IMR-90 (cell line): ENCODE data around the gene NPDC1. TPM values are rescaled to one million over a fixed set of nuclear protein-coding genes. Genes with fewer than 3 reads are reported as not detected.

Source experiments
- ATAC-seq: fragments of 200-7000 bp; cut with Tn5 transposase; 2 replicates; pipeline ENCODE4 v1.9.1; 2020; ENCODE audit warnings: low read depth, mild to moderate bottlenecking, moderate library complexity
- BruUV-seq: library from RNA; stranded (reverse); fragments of 400-500 nt; replicated peaks from 2 replicates; lab custom pipeline; 2021; lab: Mats Ljungman, UMichigan
- CTCF ChIA-PET: fragments of 300-600 bp; formaldehyde crosslinking; extraction: SDS; loops from one replicate; lab custom pipeline; 2021; ENCODE audit warnings: antibody characterized with exemption; lab: Yijun Ruan, JAX
- POLR2A ChIA-PET: fragments of 300-600 bp; sonication (Branson Sonifier 250); formaldehyde crosslinking; loops from one replicate; lab custom pipeline; 2022; ENCODE audit warnings: antibody characterized with exemption; ENCODE audit not compliant: unreplicated experiment; lab: Charles Lee
- DNase-seq: peaks from one replicate; pipeline ENCODE4 v3.0.0; 2013
- H2AFZ ChIP-seq: replicated peaks from 2 replicates; pipeline ENCODE3; 2013; ENCODE audit warnings: low read length, mild to moderate bottlenecking; ENCODE audit not compliant: poor library complexity
- H2AK5ac ChIP-seq: 2 replicates; pipeline ENCODE4 v1.6.1; 2013; ENCODE audit warnings: low read depth, low read length, inconsistent platforms
- H2AK9ac ChIP-seq: replicated peaks from 2 replicates; pipeline ENCODE3; 2013; ENCODE audit warnings: mild to moderate bottlenecking, low read depth, low read length, moderate library complexity; ENCODE audit not compliant: poor library complexity
- H2BK120ac ChIP-seq: 2 replicates; pipeline ENCODE4 v1.6.1; 2013; ENCODE audit warnings: low read depth, low read length, inconsistent platforms
- H2BK15ac ChIP-seq: 3 replicates; pipeline ENCODE4 v1.6.1; 2013; ENCODE audit warnings: low read depth, low read length, inconsistent platforms
- H2BK20ac ChIP-seq: 2 replicates; pipeline ENCODE4 v1.6.1; 2013; ENCODE audit warnings: low read depth, mild to moderate bottlenecking, inconsistent platforms, low read length, moderate library complexity
- H2BK5ac ChIP-seq: 2 replicates; pipeline ENCODE4 v1.6.1; 2013; ENCODE audit warnings: mild to moderate bottlenecking, low read depth, low read length, inconsistent platforms; ENCODE audit not compliant: poor library complexity, severe bottlenecking
- H3K14ac ChIP-seq: replicated peaks from 2 replicates; pipeline ENCODE4 v1.6.1; 2013; ENCODE audit warnings: low read depth, low read length, inconsistent platforms
- H3K18ac ChIP-seq: 2 replicates; pipeline ENCODE4 v1.6.1; 2013; ENCODE audit warnings: low read depth, low read length, control low read depth
- H3K23ac ChIP-seq: 2 replicates; pipeline ENCODE4 v1.6.1; 2013; ENCODE audit warnings: low read depth, low read length, inconsistent platforms
- H3K27ac ChIP-seq: 2 replicates; pipeline ENCODE4 v1.5.1; 2013; ENCODE audit warnings: mild to moderate bottlenecking, control low read depth, low read length; ENCODE audit not compliant: insufficient read depth
- H3K27me3 ChIP-seq: 2 replicates; pipeline ENCODE4 v1.6.1; 2013; ENCODE audit warnings: low read length; ENCODE audit not compliant: control insufficient read depth, insufficient read depth
- H3K36me3 ChIP-seq: 2 replicates; pipeline ENCODE4 v1.6.1; 2013; ENCODE audit warnings: low read length, mixed read lengths; ENCODE audit not compliant: control insufficient read depth, insufficient read depth
- H3K4ac ChIP-seq: 2 replicates; pipeline ENCODE4 v1.6.1; 2013; ENCODE audit warnings: low read depth, low read length, inconsistent platforms
- H3K4me1 ChIP-seq: 2 replicates; pipeline ENCODE4 v1.6.1; 2013; ENCODE audit warnings: low read length, mixed read lengths; ENCODE audit not compliant: control insufficient read depth, insufficient read depth
- H3K4me2 ChIP-seq: 2 replicates; pipeline ENCODE4 v1.6.1; 2013; ENCODE audit warnings: low read depth, mild to moderate bottlenecking, control low read depth, low read length, moderate library complexity
- H3K4me3 ChIP-seq: 2 replicates; pipeline ENCODE4 v1.5.1; 2013; ENCODE audit warnings: low read depth, mild to moderate bottlenecking, control low read depth, low read length, moderate library complexity; ENCODE audit not compliant: insufficient read depth
- H3K56ac ChIP-seq: 2 replicates; pipeline ENCODE4 v1.6.1; 2013; ENCODE audit warnings: low read length, inconsistent platforms; ENCODE audit not compliant: insufficient read depth; ENCODE audit errors: extremely low read depth
- H3K79me1 ChIP-seq, 2 experiments: 2 replicates each; pipeline ENCODE4 v1.6.1; 2013; ENCODE audit warnings: low read length in 2 of 2, inconsistent platforms in 1 of 2, low read depth in 1 of 2
- H3K9ac ChIP-seq: 2 replicates; pipeline ENCODE4 v1.6.1; 2013; ENCODE audit warnings: low read depth, low read length, control low read depth
- H3K9me1 ChIP-seq: 2 replicates; pipeline ENCODE4 v1.6.1; 2013; ENCODE audit warnings: low read length, inconsistent platforms; ENCODE audit not compliant: insufficient read depth
- H3K9me3 ChIP-seq: 2 replicates; pipeline ENCODE4 v1.6.1; 2013; ENCODE audit warnings: low read length; ENCODE audit not compliant: control insufficient read depth, insufficient read depth
- H4K20me1 ChIP-seq: 2 replicates; pipeline ENCODE4 v1.6.1; 2013; ENCODE audit warnings: low read length, inconsistent platforms; ENCODE audit not compliant: insufficient read depth
- H4K5ac ChIP-seq: 2 replicates; pipeline ENCODE4 v1.6.1; 2013; ENCODE audit warnings: mild to moderate bottlenecking, low read depth, low read length, control low read depth
- H4K8ac ChIP-seq, 2 experiments: 2 replicates each; pipeline ENCODE4 v1.6.1; 2013; ENCODE audit warnings: low read depth in 2 of 2, low read length in 2 of 2, control low read depth in 1 of 2, inconsistent platforms in 1 of 2
- H4K91ac ChIP-seq: 2 replicates; pipeline ENCODE4 v1.6.1; 2013; ENCODE audit warnings: low read depth, low read length, inconsistent platforms; ENCODE audit not compliant: insufficient read depth
- BHLHE40 ChIP-seq: fragments of 150-350 bp; IDR thresholded peaks from 2 replicates; pipeline ENCODE4 v1.6.1; 2016; ENCODE audit warnings: mild to moderate bottlenecking, low read depth, low read length
- CEBPB ChIP-seq: IDR thresholded peaks from 2 replicates; pipeline ENCODE4 v1.6.1; 2012; ENCODE audit warnings: low read depth, low read length, improper control_type of control experiment
- FOS ChIP-seq: fragments of 150-350 bp; IDR thresholded peaks from 2 replicates; pipeline ENCODE4 v1.6.1; 2016; ENCODE audit warnings: low read depth, low read length
- MAFK ChIP-seq: IDR thresholded peaks from 2 replicates; pipeline ENCODE4 v1.6.1; 2012; ENCODE audit warnings: low read depth, low read length, improper control_type of control experiment
- MAZ ChIP-seq: IDR thresholded peaks from 2 replicates; pipeline ENCODE4 v1.6.1; 2012; ENCODE audit warnings: low read depth, mild to moderate bottlenecking, low read length, improper control_type of control experiment, moderate library complexity, borderline replicate concordance
- MXI1 ChIP-seq: IDR thresholded peaks from 2 replicates; pipeline ENCODE4 v1.6.1; 2012; ENCODE audit warnings: low read depth, mild to moderate bottlenecking, low read length, moderate library complexity, borderline replicate concordance
- NFE2L2 ChIP-seq: fragments of 150-350 bp; IDR thresholded peaks from 2 replicates; pipeline ENCODE4 v1.6.1; 2016; ENCODE audit warnings: low read depth, mild to moderate bottlenecking, low read length
- RAD21 ChIP-seq: IDR thresholded peaks from 2 replicates; pipeline ENCODE4 v1.6.1; 2012; ENCODE audit warnings: low read length, improper control_type of control experiment
- RCOR1 ChIP-seq: IDR thresholded peaks from 2 replicates; pipeline ENCODE4 v1.6.1; 2012; ENCODE audit warnings: mild to moderate bottlenecking, low read length, improper control_type of control experiment; ENCODE audit not compliant: insufficient replicate concordance
- SMC3 ChIP-seq: fragments of 150-350 bp; IDR thresholded peaks from 2 replicates; pipeline ENCODE4 v1.6.1; 2016; ENCODE audit warnings: low read depth, mild to moderate bottlenecking, antibody characterized with exemption, low read length, moderate library complexity
- WGBS, 2 experiments: methylation state at CpG; one replicate each; pipeline versions ENCODE4 v1.1.5 to v1.1.7; 2013; ENCODE audit warnings: missing lambda C conversion rate in 2 of 2; ENCODE audit not compliant: insufficient read length in 1 of 2; ENCODE audit errors: extremely low coverage in 2 of 2; 5-methylcytosine and 5-hydroxymethylcytosine counted together
- dilution Hi-C: fragments of 300-500 bp; cut with HindIII; formaldehyde crosslinking; loops from one replicate; pipeline ENCODE4 v1.14.3; 2018; ENCODE audit warnings: low sequenced_read_pairs; ENCODE audit not compliant: unreplicated experiment
- in situ Hi-C: fragments of 300-500 bp; cut with MboI; formaldehyde crosslinking; loops from 3 replicates; pipeline ENCODE4 v1.14.3; 2019; ENCODE audit warnings: low sequenced_read_pairs, inconsistent platforms, mixed read lengths
- intact Hi-C: fragments of 100-400 bp; cut with micrococcal nuclease; formaldehyde crosslinking; loops from 2 replicates; pipeline ENCODE4 v1.10.0; 2022
- polyA plus RNA-seq, 3 experiments: library from polyadenylated mRNA; depleted of rRNA; stranded (reverse); fragments of >200 nt; gene quantifications; 2 replicates each; pipeline ENCODE4 v1.2.3, GENCODE V29; 2012; ENCODE audit warnings: low replicate concordance in 1 of 3
- total RNA-seq: library from RNA; depleted of rRNA; stranded (reverse); fragments of >200 nt; gene quantifications from 2 replicates; pipeline ENCODE4 v1.2.3, GENCODE V29; 2012
- TF ChIP-seq, protein P1 (sequence below): conservative IDR thresholded peaks from 2 replicates; pipeline ENCODE4 v1.5.1; 2012; ENCODE audit warnings: mild to moderate bottlenecking, low read depth, low read length, improper control_type of control experiment

NPDC1 gene
- total and polyA plus RNA-seq, 2 of the 4 experiments (the other 2 are of a cell fraction): 2.7 to 58.1 TPM

DNA sequence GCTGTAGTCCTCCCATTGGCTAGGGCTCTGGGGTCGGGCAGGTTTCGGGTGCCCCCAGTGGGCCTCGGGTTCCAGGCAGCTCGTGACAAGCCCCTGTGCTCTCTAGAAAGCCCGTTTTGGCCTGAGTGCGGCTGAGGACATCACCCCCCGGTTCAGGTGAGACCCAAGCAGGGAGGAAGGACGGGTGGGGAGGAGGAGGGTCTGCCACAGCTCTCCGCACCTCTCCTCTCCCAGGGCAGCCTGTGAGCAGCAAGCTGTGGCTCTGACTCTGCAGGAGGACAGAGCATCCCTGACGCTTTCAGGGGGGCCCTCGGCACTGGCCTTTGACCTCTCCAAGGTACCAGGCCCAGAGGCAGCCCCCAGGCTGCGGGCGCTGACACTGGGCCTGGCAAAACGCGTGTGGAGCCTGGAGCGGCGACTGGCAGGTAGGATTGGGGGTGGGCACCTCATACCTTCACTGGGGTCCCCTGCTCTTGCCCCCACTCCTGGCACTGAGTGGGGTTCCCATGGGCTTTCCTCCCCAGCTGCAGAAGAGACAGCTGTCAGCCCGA lies 53.1 kb downstream of the NPDC1 start:
- peaks cover 6% of the 10 kb centered on the region for H3K9me3 ChIP-seq
- H2BK5ac ChIP-seq: no peak overlapping the region
- no peak overlapping the region for H2BK15ac ChIP-seq
- intact Hi-C loops: no loop called here
- H3K27ac ChIP-seq: peak overlapping the region; percentile 67; the same call in 1 of the 2 replicates
- ATAC-seq (no peak), DNase-seq (no peak)
- BruUV-seq: no TSS peak
- H3K4me2 ChIP-seq: peak overlapping the region; percentile 66
- H3K56ac ChIP-seq: no peak overlapping the region
- H4K20me1 ChIP-seq: no peaks in the 10 kb centered on the region; the same call in 1 of the 2 replicates
- H4K91ac ChIP-seq: peak overlapping the region; percentile 26; the same call in 1 of the 2 replicates
- CTCF ChIA-PET: interaction anchor here (1.6 kb wide), 1 partner anchor 36 kb away, joined by 7 read pairs; no protein-coding TSS in a partner anchor
- TF ChIP-seq SMC3 (no peak), RCOR1 (no peak), MAFK (no peak), MXI1 (no peak), BHLHE40 (no peak), NFE2L2 (no peak), CEBPB (no peak), MAZ (no peak), FOS (no peak), RAD21 (no peak)
- TF ChIP-seq, protein P1, sequence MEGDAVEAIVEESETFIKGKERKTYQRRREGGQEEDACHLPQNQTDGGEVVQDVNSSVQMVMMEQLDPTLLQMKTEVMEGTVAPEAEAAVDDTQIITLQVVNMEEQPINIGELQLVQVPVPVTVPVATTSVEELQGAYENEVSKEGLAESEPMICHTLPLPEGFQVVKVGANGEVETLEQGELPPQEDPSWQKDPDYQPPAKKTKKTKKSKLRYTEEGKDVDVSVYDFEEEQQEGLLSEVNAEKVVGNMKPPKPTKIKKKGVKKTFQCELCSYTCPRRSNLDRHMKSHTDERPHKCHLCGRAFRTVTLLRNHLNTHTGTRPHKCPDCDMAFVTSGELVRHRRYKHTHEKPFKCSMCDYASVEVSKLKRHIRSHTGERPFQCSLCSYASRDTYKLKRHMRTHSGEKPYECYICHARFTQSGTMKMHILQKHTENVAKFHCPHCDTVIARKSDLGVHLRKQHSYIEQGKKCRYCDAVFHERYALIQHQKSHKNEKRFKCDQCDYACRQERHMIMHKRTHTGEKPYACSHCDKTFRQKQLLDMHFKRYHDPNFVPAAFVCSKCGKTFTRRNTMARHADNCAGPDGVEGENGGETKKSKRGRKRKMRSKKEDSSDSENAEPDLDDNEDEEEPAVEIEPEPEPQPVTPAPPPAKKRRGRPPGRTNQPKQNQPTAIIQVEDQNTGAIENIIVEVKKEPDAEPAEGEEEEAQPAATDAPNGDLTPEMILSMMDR: no peak
- H4K5ac ChIP-seq: no peak overlapping the region
- peaks cover 3% of the 10 kb centered on the region; the same call in 1 of the 2 replicates for H3K9me1 ChIP-seq
- peak overlapping the region; percentile 66 for H3K14ac ChIP-seq
- 0 out of 2 replicates have a peak overlapping the region, but pooled peaks have one; percentile 30 for H2BK120ac ChIP-seq
- H2AK9ac ChIP-seq: peak overlapping the region; percentile 95
- H3K4me1 ChIP-seq: peaks cover 18% of the 10 kb centered on the region
- H3K9ac ChIP-seq: peak overlapping the region; percentile 46
- H3K23ac ChIP-seq: peak overlapping the region; percentile 7
- peak overlapping the region; percentile 51 for H3K4me3 ChIP-seq
- H3K4ac ChIP-seq: peak overlapping the region; percentile 77
- no peak overlapping the region for H3K18ac ChIP-seq
- H3K79me1 ChIP-seq: peaks cover 6 to 16% of the 10 kb centered on the region in 2 experiments; a peak in 3 of 4 replicates
- peak overlapping the region in 1 of 2 experiments; percentile 88; a peak in 3 of 4 replicates for H4K8ac ChIP-seq
- POLR2A ChIA-PET: no interaction called here
- peak overlapping the region; percentile 93 for H2AK5ac ChIP-seq
- in situ Hi-C loops: no loop called here
- WGBS, 2 experiments: no CpG with 5 or more reads among the region's 18 CpGs
- peaks cover 10% of the 10 kb centered on the region for H3K27me3 ChIP-seq
- peaks cover 5% of the 10 kb centered on the region; the same call in 1 of the 2 replicates for H3K36me3 ChIP-seq
- dilution Hi-C loops: no loop called here
- peak overlapping the region; percentile 93 for H2AFZ ChIP-seq
- no peak overlapping the region for H2BK20ac ChIP-seq
